ENCODE data around the gene RHOB. TPM values are rescaled to one million over a fixed set of nuclear protein-coding genes. Genes with fewer than 3 reads are reported as not detected.

The RHOB gene
- total and polyA plus RNA-seq, 7 experiments from 2014 or later: 0.64 to 244 (median 9.2) TPM

DNA sequence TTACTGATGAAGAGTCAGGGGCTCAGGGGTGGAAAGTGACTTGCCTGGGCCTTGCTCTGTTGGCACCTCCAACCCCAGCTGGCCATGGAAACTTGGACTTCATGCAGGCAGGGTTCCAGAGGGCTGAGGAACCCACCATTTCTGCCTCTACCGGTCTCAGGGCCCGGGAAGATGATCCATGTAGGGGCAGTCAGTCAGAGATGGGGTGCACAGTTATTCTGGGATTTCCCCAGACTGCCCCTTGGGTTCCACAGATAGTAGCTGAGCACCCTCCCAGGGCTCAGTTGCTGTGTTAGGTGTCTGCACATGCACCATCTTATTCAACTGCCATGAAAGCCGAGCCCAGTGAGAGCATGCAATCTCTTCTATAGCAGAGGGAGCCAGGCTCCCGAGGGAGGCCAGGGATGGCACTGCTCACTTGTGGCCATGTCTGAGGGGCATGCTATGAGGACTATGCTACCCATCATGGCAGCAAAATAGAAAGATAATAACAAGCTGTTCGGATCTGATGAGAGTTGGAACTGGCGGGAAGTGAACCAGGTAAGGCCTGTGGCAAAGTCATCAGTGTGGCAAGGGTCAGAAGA is 37.3 kb downstream of the RHOB start:
- Mint-ChIP-seq H3K9me3 (no peaks in the 10 kb centered on the region), H3K27me3 (peaks cover 0 to 4% (median 0%) of the 10 kb centered on the region in 5 donors), H3K27ac (no peak overlapping the region), H3K4me1 (no peaks in the 10 kb centered on the region), H3K36me3 (no peaks in the 10 kb centered on the region), H3K4me3 (no peak overlapping the region)
- ChIA-PET CTCF (no interaction called here), POLR2A (no interaction called here)
- ATAC-seq (no peak), DNase-seq (no peak)
- Histone ChIP-seq H3K4me3 (ENCODE audit: low read length) (no peak overlapping the region), H3K36me3 (ENCODE audit: control insufficient read depth in 2 of 3, insufficient read depth in 3 of 3, low read length in 3 of 3) (no peaks in the 10 kb centered on the region), H3K9me3 (ENCODE audit: control insufficient read depth in 2 of 3, low read length in 3 of 3) (no peaks in the 10 kb centered on the region), H3K4me1 (ENCODE audit: control insufficient read depth in 2 of 2, insufficient read depth in 2 of 2, low read length in 2 of 2) (no peaks in the 10 kb centered on the region), H3K27ac (ENCODE audit: low read depth, low read length) (no peak overlapping the region), H3K27me3 (ENCODE audit: control insufficient read depth in 2 of 2, insufficient read depth in 2 of 2, low read length in 2 of 2) (no peaks in the 10 kb centered on the region)
- intact Hi-C loops (cut with micrococcal nuclease): no loop called here

DNA sequence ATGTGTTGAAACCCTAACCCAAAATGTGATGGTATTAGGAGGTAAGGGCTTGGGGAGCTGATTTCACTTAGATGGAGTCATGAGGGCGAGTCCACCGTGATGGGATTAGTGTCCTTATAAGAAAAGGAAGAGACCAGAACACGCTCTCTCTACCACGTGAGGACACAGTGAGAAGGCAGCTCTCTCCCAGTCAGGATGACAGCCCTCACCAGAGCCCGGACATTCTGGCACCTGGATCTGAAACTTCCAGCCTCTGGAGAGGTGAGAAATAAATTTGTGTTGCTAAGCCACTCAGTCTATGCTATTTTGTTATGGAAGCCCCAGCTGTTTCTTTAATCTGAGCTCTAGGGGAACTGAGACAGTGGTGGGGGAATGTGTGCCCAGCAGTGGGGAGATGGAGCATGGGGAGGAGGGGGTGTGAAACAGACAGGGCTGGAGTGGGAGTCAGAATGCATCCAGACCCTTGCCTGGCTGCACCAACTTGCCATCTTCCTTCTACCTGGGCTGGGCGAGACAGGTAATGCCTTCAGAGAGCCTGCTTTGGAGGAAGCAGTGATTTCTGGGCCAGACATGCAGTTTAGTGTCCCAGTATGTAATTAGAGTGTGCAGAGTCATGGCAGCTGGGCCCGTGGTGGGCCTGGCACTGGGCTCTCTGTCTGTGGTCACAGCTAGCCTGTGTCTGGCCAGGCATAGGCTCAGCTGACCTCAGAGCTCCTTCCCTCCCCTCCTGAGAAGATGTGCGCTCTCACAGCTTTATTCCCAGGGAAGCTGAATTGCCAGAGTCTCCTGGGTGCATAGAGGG is 38.1 kb downstream of the RHOB start:
- intact Hi-C loops (cut with micrococcal nuclease): no loop called here
- DNase-seq: no peak
- ATAC-seq: no peak
- H3K27me3 ChIP-seq (ENCODE audit: control insufficient read depth in 2 of 2, insufficient read depth in 2 of 2, low read length in 2 of 2): no peaks in the 10 kb centered on the region
- CTCF ChIA-PET: no interaction called here
- H3K4me3 ChIP-seq (ENCODE audit: low read length): no peak overlapping the region
- H3K27ac ChIP-seq (ENCODE audit: low read depth, low read length): no peak overlapping the region
- Mint-ChIP-seq H3K36me3 (no peaks in the 10 kb centered on the region), H3K4me3 (no peak overlapping the region), H3K9me3 (no peaks in the 10 kb centered on the region), H3K27me3 (peaks cover 0 to 4% (median 0%) of the 10 kb centered on the region in 5 donors), H3K4me1 (no peaks in the 10 kb centered on the region), H3K27ac (no peak overlapping the region)
- POLR2A ChIA-PET: no interaction called here
- H3K9me3 ChIP-seq (ENCODE audit: control insufficient read depth in 2 of 3, low read length in 3 of 3): no peaks in the 10 kb centered on the region
- H3K36me3 ChIP-seq (ENCODE audit: control insufficient read depth in 2 of 3, insufficient read depth in 3 of 3, low read length in 3 of 3): no peaks in the 10 kb centered on the region
- no peaks in the 10 kb centered on the region for H3K4me1 ChIP-seq (ENCODE audit: control insufficient read depth in 2 of 2, insufficient read depth in 2 of 2, low read length in 2 of 2)

DNA sequence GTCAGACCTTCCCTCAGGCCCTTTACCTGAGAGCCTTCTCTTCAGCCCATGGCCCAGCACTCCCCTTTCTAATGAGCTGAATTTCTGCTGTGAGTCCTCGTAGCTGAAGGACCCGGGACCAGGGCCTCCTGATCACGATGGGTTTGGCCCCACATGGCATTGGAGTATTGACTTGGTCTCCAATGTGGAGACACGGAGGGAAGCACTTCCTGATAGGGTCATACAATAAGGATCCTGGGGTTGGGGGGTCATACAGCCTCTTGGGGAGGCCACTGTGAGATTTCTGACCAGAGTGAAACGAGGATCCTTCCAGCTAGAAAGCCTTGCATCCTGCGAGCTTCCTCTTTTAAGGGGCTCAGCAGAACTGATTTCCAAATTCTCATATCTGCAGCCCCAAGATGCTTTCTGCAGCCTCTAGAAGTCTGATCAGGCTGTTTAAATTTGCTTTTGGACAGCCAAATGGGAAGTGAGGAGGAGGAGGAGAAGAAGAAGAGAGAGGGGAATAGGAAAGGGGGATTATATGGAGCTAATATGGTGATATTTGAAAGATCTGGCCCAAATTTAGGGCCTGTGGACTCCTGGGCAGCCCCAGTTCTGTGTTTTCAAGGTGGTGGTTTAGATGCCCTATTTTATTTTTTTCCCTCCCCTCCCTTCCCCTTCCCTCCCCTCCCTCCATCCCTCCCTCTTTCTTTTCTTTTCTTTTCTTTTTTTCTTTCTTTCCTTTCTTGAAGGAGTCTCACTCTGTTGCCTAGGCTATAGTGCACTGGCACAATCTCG is 38.9 kb downstream of the RHOB start:
- H3K4me3 Mint-ChIP-seq: no peak overlapping the region
- H3K27me3 Mint-ChIP-seq: peaks cover 0 to 4% (median 0%) of the 10 kb centered on the region in 5 donors
- DNase-seq: no peak
- H3K36me3 Mint-ChIP-seq: no peaks in the 10 kb centered on the region
- ChIA-PET CTCF (no interaction called here), POLR2A (no interaction called here)
- Histone ChIP-seq H3K4me3 (ENCODE audit: low read length) (no peak overlapping the region), H3K36me3 (ENCODE audit: control insufficient read depth in 2 of 3, insufficient read depth in 3 of 3, low read length in 3 of 3) (no peaks in the 10 kb centered on the region), H3K27me3 (ENCODE audit: control insufficient read depth in 2 of 2, insufficient read depth in 2 of 2, low read length in 2 of 2) (no peaks in the 10 kb centered on the region), H3K4me1 (ENCODE audit: control insufficient read depth in 2 of 2, insufficient read depth in 2 of 2, low read length in 2 of 2) (no peaks in the 10 kb centered on the region), H3K27ac (ENCODE audit: low read depth, low read length) (no peak overlapping the region), H3K9me3 (ENCODE audit: control insufficient read depth in 2 of 3, low read length in 3 of 3) (no peaks in the 10 kb centered on the region)
- no peak for ATAC-seq
- intact Hi-C loops (cut with micrococcal nuclease): no loop called here
- H3K9me3 Mint-ChIP-seq: no peaks in the 10 kb centered on the region
- no peak overlapping the region for H3K27ac Mint-ChIP-seq
- no peaks in the 10 kb centered on the region for H3K4me1 Mint-ChIP-seq

DNA sequence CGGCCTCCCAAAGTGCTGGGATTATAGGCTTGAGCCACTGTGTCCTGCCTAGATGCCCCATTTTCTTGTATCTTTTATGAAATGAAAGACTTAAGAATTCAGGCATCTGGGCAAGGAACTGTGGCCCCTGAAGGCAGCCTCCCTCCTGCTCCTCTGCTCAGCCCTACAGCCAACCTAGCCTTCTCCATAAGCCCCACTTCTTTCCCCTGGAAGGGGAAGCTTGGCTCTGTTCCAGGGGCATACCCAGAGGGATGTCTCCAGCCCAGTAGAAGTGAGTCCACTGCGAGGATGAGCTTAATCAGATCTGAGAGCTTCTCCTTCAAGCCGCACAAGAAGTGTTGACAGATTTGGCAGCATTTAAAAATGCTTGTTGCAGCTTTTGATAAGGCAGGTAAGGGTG is 39.7 kb downstream of the RHOB start:
- peaks cover 0 to 2% (median 0%) of the 10 kb centered on the region in 5 donors for H3K27me3 Mint-ChIP-seq
- Histone ChIP-seq H3K27me3 (ENCODE audit: control insufficient read depth in 2 of 2, insufficient read depth in 2 of 2, low read length in 2 of 2) (no peaks in the 10 kb centered on the region), H3K36me3 (ENCODE audit: control insufficient read depth in 2 of 3, insufficient read depth in 3 of 3, low read length in 3 of 3) (no peaks in the 10 kb centered on the region), H3K9me3 (ENCODE audit: control insufficient read depth in 2 of 3, low read length in 3 of 3) (no peaks in the 10 kb centered on the region), H3K4me3 (ENCODE audit: low read length) (no peak overlapping the region), H3K27ac (ENCODE audit: low read depth, low read length) (no peak overlapping the region), H3K4me1 (ENCODE audit: control insufficient read depth in 2 of 2, insufficient read depth in 2 of 2, low read length in 2 of 2) (no peaks in the 10 kb centered on the region)
- ChIA-PET CTCF (no interaction called here), POLR2A (interaction anchor here (0.5 kb wide), 1 partner anchor 35 kb away, joined by 3 read pairs; no protein-coding TSS in a partner anchor)
- H3K36me3 Mint-ChIP-seq: no peaks in the 10 kb centered on the region
- intact Hi-C loops (cut with micrococcal nuclease): no loop called here
- H3K4me1 Mint-ChIP-seq: no peaks in the 10 kb centered on the region
- no peak overlapping the region for H3K4me3 Mint-ChIP-seq
- H3K9me3 Mint-ChIP-seq: no peaks in the 10 kb centered on the region
- ATAC-seq (no peak), DNase-seq (no peak)
- H3K27ac Mint-ChIP-seq: no peak overlapping the region

DNA sequence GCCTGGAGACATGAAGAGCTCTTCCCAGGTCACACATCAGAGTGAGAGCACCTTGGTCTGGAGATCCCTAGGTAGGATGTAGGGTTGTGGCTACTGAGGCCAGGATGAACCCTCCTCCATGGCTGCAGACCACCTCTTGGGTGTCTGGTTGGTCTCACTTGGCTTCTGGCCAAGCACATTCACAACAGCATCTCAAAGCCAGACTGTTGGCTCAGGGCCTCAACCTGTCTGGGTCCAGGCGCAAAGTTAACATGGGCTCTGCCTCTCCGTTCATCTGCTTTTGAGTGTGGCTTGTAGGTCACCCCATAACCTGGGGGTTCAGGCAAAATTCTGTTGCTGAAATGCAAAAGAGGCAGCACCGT is 40.1 kb downstream of the RHOB start:
- ChIA-PET CTCF (no interaction called here), POLR2A (interaction anchor here (0.5 kb wide), 1 partner anchor 36 kb away, joined by 3 read pairs; no protein-coding TSS in a partner anchor)
- H3K27me3 Mint-ChIP-seq: peaks cover 0 to under 1% (median 0%) of the 10 kb centered on the region in 5 donors
- intact Hi-C loops (cut with micrococcal nuclease): no loop called here
- no peak overlapping the region for H3K4me3 ChIP-seq (ENCODE audit: low read length)
- H3K4me3 Mint-ChIP-seq: no peak overlapping the region
- H3K27ac Mint-ChIP-seq: no peak overlapping the region
- H3K27me3 ChIP-seq (ENCODE audit: control insufficient read depth in 2 of 2, insufficient read depth in 2 of 2, low read length in 2 of 2): no peaks in the 10 kb centered on the region
- H3K36me3 Mint-ChIP-seq: no peaks in the 10 kb centered on the region
- ATAC-seq: no peak
- no peak for DNase-seq
- H3K27ac ChIP-seq (ENCODE audit: low read depth, low read length): no peak overlapping the region
- no peaks in the 10 kb centered on the region for H3K4me1 ChIP-seq (ENCODE audit: control insufficient read depth in 2 of 2, insufficient read depth in 2 of 2, low read length in 2 of 2)
- H3K4me1 Mint-ChIP-seq: no peaks in the 10 kb centered on the region
- H3K9me3 ChIP-seq (ENCODE audit: control insufficient read depth in 2 of 3, low read length in 3 of 3): no peaks in the 10 kb centered on the region
- no peaks in the 10 kb centered on the region for H3K36me3 ChIP-seq (ENCODE audit: control insufficient read depth in 2 of 3, insufficient read depth in 3 of 3, low read length in 3 of 3)
- no peaks in the 10 kb centered on the region for H3K9me3 Mint-ChIP-seq

DNA sequence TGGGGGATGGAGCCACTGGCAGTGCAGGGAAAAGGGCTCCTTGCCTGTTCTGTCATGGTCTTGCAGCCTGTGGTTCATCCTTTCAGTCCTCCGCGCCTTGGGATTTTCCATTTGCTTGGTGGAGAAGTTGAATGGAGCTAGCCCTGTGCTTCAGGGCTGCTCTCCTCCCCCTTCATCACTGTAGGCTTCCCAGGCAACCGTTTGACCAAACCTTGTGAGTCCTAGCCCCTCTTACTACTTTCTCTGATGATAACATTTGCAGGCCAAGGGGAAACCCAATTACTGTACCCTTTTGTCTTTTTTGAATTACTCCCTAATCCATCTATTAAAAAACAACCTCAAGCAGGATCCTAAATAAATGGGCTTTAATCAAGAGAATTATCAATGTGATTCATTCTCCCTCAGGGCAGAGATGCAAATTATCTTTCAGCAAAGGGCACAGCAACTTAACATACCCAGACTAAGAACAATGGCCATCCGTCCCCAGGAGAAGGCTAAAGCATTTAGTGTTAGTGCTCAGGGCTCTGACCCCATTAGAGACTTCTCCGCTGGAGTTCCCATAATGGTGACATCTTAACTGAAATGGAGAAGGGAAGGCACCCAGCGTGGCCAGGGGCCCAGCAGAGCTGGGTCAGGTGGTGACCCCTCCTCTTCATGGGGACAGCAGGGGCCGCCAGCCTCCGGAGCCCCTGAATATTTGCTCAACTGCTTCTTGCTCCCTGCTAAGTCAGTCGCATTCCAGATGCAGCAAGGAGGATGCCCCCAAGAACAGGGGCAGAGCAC is 40.7 kb downstream of the RHOB start:
- intact Hi-C loops (cut with micrococcal nuclease): no loop called here
- ATAC-seq: no peak
- CTCF ChIA-PET: no interaction called here

More for the DNA sequence above, 40.7 kb downstream of the RHOB start:
- H3K4me3 Mint-ChIP-seq: no peak overlapping the region
- no peak for DNase-seq
- H3K27me3 Mint-ChIP-seq: no peaks in the 10 kb centered on the region
- no peaks in the 10 kb centered on the region for H3K4me1 Mint-ChIP-seq
- POLR2A ChIA-PET: no interaction called here
- Histone ChIP-seq H3K27ac (ENCODE audit: low read depth, low read length) (no peak overlapping the region), H3K27me3 (ENCODE audit: control insufficient read depth in 2 of 2, insufficient read depth in 2 of 2, low read length in 2 of 2) (no peaks in the 10 kb centered on the region), H3K36me3 (ENCODE audit: control insufficient read depth in 2 of 3, insufficient read depth in 3 of 3, low read length in 3 of 3) (no peaks in the 10 kb centered on the region), H3K9me3 (ENCODE audit: control insufficient read depth in 2 of 3, low read length in 3 of 3) (no peaks in the 10 kb centered on the region), H3K4me1 (ENCODE audit: control insufficient read depth in 2 of 2, insufficient read depth in 2 of 2, low read length in 2 of 2) (no peaks in the 10 kb centered on the region), H3K4me3 (ENCODE audit: low read length) (no peak overlapping the region)
- no peaks in the 10 kb centered on the region for H3K36me3 Mint-ChIP-seq
- no peaks in the 10 kb centered on the region for H3K9me3 Mint-ChIP-seq
- H3K27ac Mint-ChIP-seq: no peak overlapping the region
